IMR-90 (cell line): ENCODE data around the gene EPHB1. TPM values are rescaled to one million over a fixed set of nuclear protein-coding genes. Genes with fewer than 3 reads are reported as not detected.

ENCODE experiments used
- ATAC-seq: fragments of 200-7000 bp; cut with Tn5 transposase; 2 replicates; pipeline ENCODE4 v1.9.1; 2020; ENCODE audit warnings: low read depth, mild to moderate bottlenecking, moderate library complexity
- BruUV-seq: library from RNA; stranded (reverse); fragments of 400-500 nt; replicated peaks from 2 replicates; lab custom pipeline; 2021; lab: Mats Ljungman, UMichigan
- CTCF ChIA-PET: fragments of 300-600 bp; formaldehyde crosslinking; extraction: SDS; loops from one replicate; lab custom pipeline; 2021; ENCODE audit warnings: antibody characterized with exemption; lab: Yijun Ruan, JAX
- POLR2A ChIA-PET: fragments of 300-600 bp; sonication (Branson Sonifier 250); formaldehyde crosslinking; loops from one replicate; lab custom pipeline; 2022; ENCODE audit warnings: antibody characterized with exemption; ENCODE audit not compliant: unreplicated experiment; lab: Charles Lee
- DNase-seq: peaks from one replicate; pipeline ENCODE4 v3.0.0; 2013
- H2AFZ ChIP-seq: replicated peaks from 2 replicates; pipeline ENCODE3; 2013; ENCODE audit warnings: low read length, mild to moderate bottlenecking; ENCODE audit not compliant: poor library complexity
- H2AK5ac ChIP-seq: 2 replicates; pipeline ENCODE4 v1.6.1; 2013; ENCODE audit warnings: low read depth, low read length, inconsistent platforms
- H2AK9ac ChIP-seq: replicated peaks from 2 replicates; pipeline ENCODE3; 2013; ENCODE audit warnings: mild to moderate bottlenecking, low read depth, low read length, moderate library complexity; ENCODE audit not compliant: poor library complexity
- H2BK120ac ChIP-seq: 2 replicates; pipeline ENCODE4 v1.6.1; 2013; ENCODE audit warnings: low read depth, low read length, inconsistent platforms
- H2BK15ac ChIP-seq: 3 replicates; pipeline ENCODE4 v1.6.1; 2013; ENCODE audit warnings: low read depth, low read length, inconsistent platforms
- H2BK20ac ChIP-seq: 2 replicates; pipeline ENCODE4 v1.6.1; 2013; ENCODE audit warnings: low read depth, mild to moderate bottlenecking, inconsistent platforms, low read length, moderate library complexity
- H2BK5ac ChIP-seq: 2 replicates; pipeline ENCODE4 v1.6.1; 2013; ENCODE audit warnings: mild to moderate bottlenecking, low read depth, low read length, inconsistent platforms; ENCODE audit not compliant: poor library complexity, severe bottlenecking
- H3K14ac ChIP-seq: replicated peaks from 2 replicates; pipeline ENCODE4 v1.6.1; 2013; ENCODE audit warnings: low read depth, low read length, inconsistent platforms
- H3K18ac ChIP-seq: 2 replicates; pipeline ENCODE4 v1.6.1; 2013; ENCODE audit warnings: low read depth, low read length, control low read depth
- H3K23ac ChIP-seq: 2 replicates; pipeline ENCODE4 v1.6.1; 2013; ENCODE audit warnings: low read depth, low read length, inconsistent platforms
- H3K27ac ChIP-seq: 2 replicates; pipeline ENCODE4 v1.5.1; 2013; ENCODE audit warnings: mild to moderate bottlenecking, control low read depth, low read length; ENCODE audit not compliant: insufficient read depth
- H3K27me3 ChIP-seq: 2 replicates; pipeline ENCODE4 v1.6.1; 2013; ENCODE audit warnings: low read length; ENCODE audit not compliant: control insufficient read depth, insufficient read depth
- H3K36me3 ChIP-seq: 2 replicates; pipeline ENCODE4 v1.6.1; 2013; ENCODE audit warnings: low read length, mixed read lengths; ENCODE audit not compliant: control insufficient read depth, insufficient read depth
- H3K4ac ChIP-seq: 2 replicates; pipeline ENCODE4 v1.6.1; 2013; ENCODE audit warnings: low read depth, low read length, inconsistent platforms
- H3K4me1 ChIP-seq: 2 replicates; pipeline ENCODE4 v1.6.1; 2013; ENCODE audit warnings: low read length, mixed read lengths; ENCODE audit not compliant: control insufficient read depth, insufficient read depth
- H3K4me2 ChIP-seq: 2 replicates; pipeline ENCODE4 v1.6.1; 2013; ENCODE audit warnings: low read depth, mild to moderate bottlenecking, control low read depth, low read length, moderate library complexity
- H3K4me3 ChIP-seq: 2 replicates; pipeline ENCODE4 v1.5.1; 2013; ENCODE audit warnings: low read depth, mild to moderate bottlenecking, control low read depth, low read length, moderate library complexity; ENCODE audit not compliant: insufficient read depth
- H3K56ac ChIP-seq: 2 replicates; pipeline ENCODE4 v1.6.1; 2013; ENCODE audit warnings: low read length, inconsistent platforms; ENCODE audit not compliant: insufficient read depth; ENCODE audit errors: extremely low read depth
- H3K79me1 ChIP-seq, 2 experiments: 2 replicates each; pipeline ENCODE4 v1.6.1; 2013; ENCODE audit warnings: low read length in 2 of 2, inconsistent platforms in 1 of 2, low read depth in 1 of 2
- H3K9ac ChIP-seq: 2 replicates; pipeline ENCODE4 v1.6.1; 2013; ENCODE audit warnings: low read depth, low read length, control low read depth
- H3K9me1 ChIP-seq: 2 replicates; pipeline ENCODE4 v1.6.1; 2013; ENCODE audit warnings: low read length, inconsistent platforms; ENCODE audit not compliant: insufficient read depth
- H3K9me3 ChIP-seq: 2 replicates; pipeline ENCODE4 v1.6.1; 2013; ENCODE audit warnings: low read length; ENCODE audit not compliant: control insufficient read depth, insufficient read depth
- H4K20me1 ChIP-seq: 2 replicates; pipeline ENCODE4 v1.6.1; 2013; ENCODE audit warnings: low read length, inconsistent platforms; ENCODE audit not compliant: insufficient read depth
- H4K5ac ChIP-seq: 2 replicates; pipeline ENCODE4 v1.6.1; 2013; ENCODE audit warnings: mild to moderate bottlenecking, low read depth, low read length, control low read depth
- H4K8ac ChIP-seq, 2 experiments: 2 replicates each; pipeline ENCODE4 v1.6.1; 2013; ENCODE audit warnings: low read depth in 2 of 2, low read length in 2 of 2, control low read depth in 1 of 2, inconsistent platforms in 1 of 2
- H4K91ac ChIP-seq: 2 replicates; pipeline ENCODE4 v1.6.1; 2013; ENCODE audit warnings: low read depth, low read length, inconsistent platforms; ENCODE audit not compliant: insufficient read depth
- BHLHE40 ChIP-seq: fragments of 150-350 bp; IDR thresholded peaks from 2 replicates; pipeline ENCODE4 v1.6.1; 2016; ENCODE audit warnings: mild to moderate bottlenecking, low read depth, low read length
- CEBPB ChIP-seq: IDR thresholded peaks from 2 replicates; pipeline ENCODE4 v1.6.1; 2012; ENCODE audit warnings: low read depth, low read length, improper control_type of control experiment
- CHD1 ChIP-seq: IDR thresholded peaks from 2 replicates; pipeline ENCODE4 v1.6.1; 2012; ENCODE audit warnings: low read depth, low read length, improper control_type of control experiment
- CTCF ChIP-seq: conservative IDR thresholded peaks from 2 replicates; pipeline ENCODE4 v1.5.1; 2012; ENCODE audit warnings: mild to moderate bottlenecking, low read depth, low read length, improper control_type of control experiment
- MAFK ChIP-seq: IDR thresholded peaks from 2 replicates; pipeline ENCODE4 v1.6.1; 2012; ENCODE audit warnings: low read depth, low read length, improper control_type of control experiment
- MAZ ChIP-seq: IDR thresholded peaks from 2 replicates; pipeline ENCODE4 v1.6.1; 2012; ENCODE audit warnings: low read depth, mild to moderate bottlenecking, low read length, improper control_type of control experiment, moderate library complexity, borderline replicate concordance
- MXI1 ChIP-seq: IDR thresholded peaks from 2 replicates; pipeline ENCODE4 v1.6.1; 2012; ENCODE audit warnings: low read depth, mild to moderate bottlenecking, low read length, moderate library complexity, borderline replicate concordance
- NFE2L2 ChIP-seq: fragments of 150-350 bp; IDR thresholded peaks from 2 replicates; pipeline ENCODE4 v1.6.1; 2016; ENCODE audit warnings: low read depth, mild to moderate bottlenecking, low read length
- POLR2A ChIP-seq: IDR thresholded peaks from 2 replicates; pipeline ENCODE4 v1.6.1; 2012; ENCODE audit warnings: mild to moderate bottlenecking, low read depth, low read length
- RAD21 ChIP-seq: IDR thresholded peaks from 2 replicates; pipeline ENCODE4 v1.6.1; 2012; ENCODE audit warnings: low read length, improper control_type of control experiment
- RCOR1 ChIP-seq: IDR thresholded peaks from 2 replicates; pipeline ENCODE4 v1.6.1; 2012; ENCODE audit warnings: mild to moderate bottlenecking, low read length, improper control_type of control experiment; ENCODE audit not compliant: insufficient replicate concordance
- RFX5 ChIP-seq: IDR thresholded peaks from 2 replicates; pipeline ENCODE4 v1.8.0; 2012; ENCODE audit warnings: low read depth, mild to moderate bottlenecking, low read length, moderate library complexity
- SMC3 ChIP-seq: fragments of 150-350 bp; IDR thresholded peaks from 2 replicates; pipeline ENCODE4 v1.6.1; 2016; ENCODE audit warnings: low read depth, mild to moderate bottlenecking, antibody characterized with exemption, low read length, moderate library complexity
- USF2 ChIP-seq: fragments of 150-350 bp; IDR thresholded peaks from 2 replicates; pipeline ENCODE4 v1.6.1; 2017; ENCODE audit warnings: mild to moderate bottlenecking, antibody characterized with exemption, low read length, low read depth
- WGBS, 2 experiments: methylation state at CpG; one replicate each; pipeline versions ENCODE4 v1.1.5 to v1.1.7; 2013; ENCODE audit warnings: missing lambda C conversion rate in 2 of 2; ENCODE audit not compliant: insufficient read length in 1 of 2; ENCODE audit errors: extremely low coverage in 2 of 2; 5-methylcytosine and 5-hydroxymethylcytosine counted together
- dilution Hi-C: fragments of 300-500 bp; cut with HindIII; formaldehyde crosslinking; loops from one replicate; pipeline ENCODE4 v1.14.3; 2018; ENCODE audit warnings: low sequenced_read_pairs; ENCODE audit not compliant: unreplicated experiment
- in situ Hi-C: fragments of 300-500 bp; cut with MboI; formaldehyde crosslinking; loops from 3 replicates; pipeline ENCODE4 v1.14.3; 2019; ENCODE audit warnings: low sequenced_read_pairs, inconsistent platforms, mixed read lengths
- intact Hi-C: fragments of 100-400 bp; cut with micrococcal nuclease; formaldehyde crosslinking; loops from 2 replicates; pipeline ENCODE4 v1.10.0; 2022
- polyA plus RNA-seq, 3 experiments: library from polyadenylated mRNA; depleted of rRNA; stranded (reverse); fragments of >200 nt; gene quantifications; 2 replicates each; pipeline ENCODE4 v1.2.3, GENCODE V29; 2012; ENCODE audit warnings: low replicate concordance in 1 of 3
- total RNA-seq: library from RNA; depleted of rRNA; stranded (reverse); fragments of >200 nt; gene quantifications from 2 replicates; pipeline ENCODE4 v1.2.3, GENCODE V29; 2012

EPHB1 gene
- total and polyA plus RNA-seq, 2 of the 4 experiments (the other 2 are of a cell fraction): 0.17 to 0.36 TPM

GRCh38 chr3:135178566-135178965 is 383.5 kb downstream of the EPHB1 start:
- Histone ChIP-seq H3K56ac (no peak overlapping the region), H3K4me2 (no peak overlapping the region), H4K20me1 (no peaks in the 10 kb centered on the region), H2AK5ac (no peak overlapping the region), H4K8ac (no peak overlapping the region), H2BK5ac (no peak overlapping the region), H3K36me3 (no peaks in the 10 kb centered on the region), H4K91ac (no peak overlapping the region), H3K18ac (no peak overlapping the region), H2BK15ac (no peak overlapping the region), H3K9ac (no peak overlapping the region), H2BK120ac (no peak overlapping the region), H2AK9ac (no peak overlapping the region), H3K27ac (no peak overlapping the region), H3K4ac (no peak overlapping the region), H3K79me1 (no peaks in the 10 kb centered on the region), H3K9me3 (peaks cover 3% of the 10 kb centered on the region; the same call in 1 of the 2 replicates), H3K9me1 (no peaks in the 10 kb centered on the region), H4K5ac (no peak overlapping the region), H3K23ac (no peak overlapping the region), H2AFZ (no peak overlapping the region), H2BK20ac (no peak overlapping the region), H3K27me3 (no peaks in the 10 kb centered on the region), H3K4me1 (no peaks in the 10 kb centered on the region), H3K14ac (no peak overlapping the region), H3K4me3 (no peak overlapping the region)
- no peak for DNase-seq
- no CpG with 5 or more reads among the region's 2 CpGs for WGBS, 2 experiments
- no peak for ATAC-seq
- no TSS peak for BruUV-seq
- ChIA-PET POLR2A (no interaction called here), CTCF (no interaction called here)
- intact Hi-C loops (no loop called here), dilution Hi-C loops (no loop called here), in situ Hi-C loops (no loop called here)
- no peak for TF ChIP-seq MAFK
- no peak for TF ChIP-seq CHD1
- TF ChIP-seq MXI1: no peak
- no peak for TF ChIP-seq CEBPB
- TF ChIP-seq USF2: no peak
- no peak for TF ChIP-seq NFE2L2
- no peak for TF ChIP-seq BHLHE40
- no peak for TF ChIP-seq RCOR1
- no peak for TF ChIP-seq POLR2A
- TF ChIP-seq CTCF: no peak
- no peak for TF ChIP-seq RAD21
- TF ChIP-seq RFX5: no peak
- TF ChIP-seq MAZ: no peak
- TF ChIP-seq SMC3: no peak
